Ovary (tissue), 3 donors: ENCODE results near the gene IPP.

Experiments
- CTCF ChIP-seq, 3 donors: fragments of 450-650 bp in 2 of 3; fragments of 200-600 bp in 1 of 3; IDR thresholded peaks; one replicate each; pipeline versions ENCODE4 v1.5.1 to v1.8.0; 2016 to 2022; ENCODE audit warnings: antibody characterized with exemption in 3 of 3, mild to moderate bottlenecking in 1 of 3
- EP300 ChIP-seq: sonication (generic); formaldehyde crosslinking; IDR thresholded peaks from one replicate; pipeline ENCODE4 v1.6.1; 2017; ENCODE audit warnings: antibody characterized with exemption
- POLR2A ChIP-seq: fragments of 450-650 bp; IDR thresholded peaks from one replicate; pipeline ENCODE4 v1.6.1; 2017; ENCODE audit warnings: antibody characterized with exemption, mild to moderate bottlenecking, moderate library complexity
- donor health status: DM: no; HTN: no; CAD: no.

DNA sequence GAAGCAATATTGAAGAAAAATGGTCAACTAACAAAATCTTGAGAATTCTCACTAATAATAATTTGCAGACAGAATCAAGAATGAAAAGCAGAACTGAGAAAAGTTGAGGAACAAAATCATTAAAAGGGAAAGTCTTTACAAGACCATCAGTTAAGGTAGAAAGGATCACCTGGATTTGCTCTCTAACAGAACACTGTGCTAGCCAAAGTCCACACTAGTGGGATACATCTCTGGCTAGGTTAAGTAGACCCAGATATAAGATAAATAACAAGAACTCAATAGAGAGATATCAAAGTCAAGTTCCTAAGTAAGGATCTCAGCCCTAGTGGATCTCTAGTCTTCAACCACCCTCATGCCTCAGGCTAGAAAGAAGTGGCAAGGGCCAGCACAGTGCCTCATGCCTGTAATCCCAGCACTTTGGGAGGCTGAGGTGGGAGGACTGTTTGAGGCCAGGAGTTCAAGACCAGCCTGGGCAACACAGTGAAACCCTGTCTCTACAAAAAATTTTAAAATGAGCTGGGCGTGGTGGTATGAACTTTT, 19.6 kb downstream of the IPP start:
- TF ChIP-seq POLR2A (no peak), CTCF (IDR thresholded peaks at IDR 0.05) (no peak), EP300 (no peak)
